GM18870 (cell line): ENCODE data around the gene TXN.

ENCODE experiments used
- ATAC-seq: cut with Tn5 transposase; IDR thresholded peaks from one replicate; pipeline ENCODE4 v1.9.1; 2021; ENCODE audit warnings: moderate library complexity; ENCODE audit not compliant: unreplicated experiment

TXN gene

DNA sequence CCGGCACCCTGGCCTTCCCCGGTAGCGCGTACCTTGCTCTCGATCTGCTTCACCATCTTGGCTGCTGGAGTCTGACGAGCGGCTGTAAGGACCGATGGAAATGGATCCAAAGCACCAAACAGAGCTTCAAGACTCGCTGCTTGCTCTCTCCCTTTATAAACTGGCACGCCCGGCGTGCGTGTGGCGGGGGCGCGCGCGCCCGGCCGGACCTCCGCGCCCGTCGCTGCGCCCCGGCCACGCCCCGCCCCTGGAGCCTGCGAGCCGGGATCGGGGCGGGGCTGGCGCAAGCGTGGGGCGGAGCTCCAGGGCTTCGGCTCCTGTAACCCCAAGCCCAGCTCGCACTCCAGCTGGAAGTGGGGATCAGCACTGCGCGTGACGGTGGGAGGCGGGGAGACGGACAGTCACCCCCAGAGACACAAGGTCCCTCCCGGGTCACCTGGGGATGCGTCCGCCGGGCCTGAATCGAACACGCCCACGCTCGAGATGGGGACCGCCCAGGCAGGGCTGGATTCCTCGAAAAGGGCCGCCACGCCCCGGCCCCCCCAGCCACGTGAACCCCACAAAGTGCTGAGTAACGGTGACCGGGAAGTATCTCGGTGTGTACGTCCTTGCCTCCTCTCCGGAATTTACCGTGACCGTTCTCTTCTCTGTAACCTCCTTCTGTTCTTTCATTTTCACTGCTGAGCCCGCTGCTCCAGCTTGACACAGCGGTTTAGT, at the start of gene TXN:
TXN (minus strand) TSS at position 128 of the 717 bp plus-strand sequence; CDS start at position 56, 72 bp downstream.
- ATAC-seq: peak; percentile 61

DNA sequence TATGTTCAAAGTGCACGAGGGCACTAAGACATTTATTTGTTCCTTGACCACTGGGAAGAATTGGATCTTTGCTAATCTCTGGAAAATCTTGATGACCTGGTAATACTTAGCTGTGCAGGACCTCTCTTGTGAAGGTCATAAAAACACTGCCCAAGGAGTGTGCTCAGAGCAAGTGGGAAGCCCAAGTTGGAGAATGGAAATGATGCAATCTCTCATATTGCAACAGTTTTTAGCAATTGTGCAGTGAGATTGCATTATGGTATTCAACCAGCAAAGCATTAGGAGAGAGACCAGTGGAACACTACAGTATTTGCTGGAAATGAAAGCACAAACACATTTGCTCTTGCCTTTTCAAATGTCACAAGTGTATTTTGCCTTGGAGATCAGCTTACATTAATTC, 46.8 kb upstream of the TXN start:
- ATAC-seq: no peak

DNA sequence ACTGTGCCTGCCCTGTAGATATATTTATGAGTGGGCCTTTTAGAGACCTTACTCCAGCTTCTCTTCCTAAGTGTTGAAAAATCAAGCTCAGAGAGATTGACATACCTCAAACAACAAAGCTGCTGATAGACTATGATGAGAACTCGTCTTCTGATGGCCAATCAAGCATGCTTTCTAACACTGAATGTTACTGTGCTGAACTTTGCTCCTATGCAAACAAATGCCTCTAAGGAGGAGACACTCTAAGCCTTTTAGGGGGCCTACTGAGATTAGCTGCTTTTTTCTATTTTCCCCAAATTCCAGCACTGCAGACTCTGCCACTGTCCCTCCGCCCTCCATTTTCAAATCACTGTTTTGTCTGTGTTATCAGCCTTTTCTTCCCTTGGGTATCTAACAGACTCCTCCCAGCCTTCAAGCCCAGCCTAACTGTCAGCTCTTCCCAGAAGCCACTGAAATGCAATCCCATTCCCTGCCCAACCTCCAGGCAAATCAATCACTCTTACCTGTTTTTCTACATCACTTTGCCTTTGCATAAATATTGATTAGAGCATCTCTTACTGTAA, 41.8 kb upstream of the TXN start:
- ATAC-seq: no peak

DNA sequence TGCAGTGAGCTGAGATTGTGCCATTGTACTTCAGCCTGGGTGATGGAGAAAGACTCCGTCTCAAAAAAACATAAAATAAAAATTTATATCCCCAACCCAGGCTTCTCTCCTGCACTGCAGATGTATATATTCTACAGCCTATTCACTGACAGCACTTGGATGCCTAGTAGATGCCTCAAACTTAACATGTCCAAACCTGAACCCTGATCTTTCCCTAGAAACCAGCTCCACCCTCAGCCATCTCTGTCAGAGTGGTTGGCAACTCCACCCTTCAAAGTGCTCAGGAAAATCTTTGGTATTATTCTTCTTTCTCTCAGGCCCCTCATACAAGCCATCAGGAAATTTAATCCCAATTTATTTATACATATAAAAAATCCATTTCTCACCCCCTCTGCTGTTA, 36.9 kb upstream of the TXN start:
- no peak for ATAC-seq

DNA sequence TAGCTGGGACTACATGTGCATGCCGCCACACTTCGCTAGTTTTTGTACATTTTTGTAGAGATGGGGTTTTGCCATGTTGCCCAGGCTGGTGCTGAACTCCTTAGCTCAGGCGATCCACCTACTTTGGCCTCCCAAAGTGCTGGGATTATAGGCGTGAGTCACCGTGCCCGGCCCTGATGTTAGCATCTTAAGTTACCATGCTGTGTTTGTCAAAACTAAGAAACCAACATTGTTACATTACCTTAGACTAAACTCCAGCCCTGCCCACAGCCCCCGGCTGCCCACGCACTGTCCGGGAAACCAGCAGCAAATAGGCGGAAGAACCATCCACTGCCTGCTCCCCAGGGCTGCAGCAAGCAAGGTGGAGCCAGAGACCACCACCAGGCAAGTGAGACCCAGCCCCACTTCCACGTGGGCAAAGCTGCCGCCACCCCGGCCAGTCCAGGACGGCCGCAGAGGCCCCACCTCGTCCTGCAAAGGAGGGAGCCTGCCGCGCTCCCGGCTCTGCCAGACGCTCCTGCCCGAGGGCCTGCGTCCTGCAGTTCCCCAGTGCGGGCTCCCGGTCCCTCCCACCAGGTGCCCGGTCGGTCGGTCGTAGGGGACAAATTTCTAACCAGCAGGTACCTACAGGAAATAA, 35.7 kb upstream of the TXN start:
- ATAC-seq: no peak

DNA sequence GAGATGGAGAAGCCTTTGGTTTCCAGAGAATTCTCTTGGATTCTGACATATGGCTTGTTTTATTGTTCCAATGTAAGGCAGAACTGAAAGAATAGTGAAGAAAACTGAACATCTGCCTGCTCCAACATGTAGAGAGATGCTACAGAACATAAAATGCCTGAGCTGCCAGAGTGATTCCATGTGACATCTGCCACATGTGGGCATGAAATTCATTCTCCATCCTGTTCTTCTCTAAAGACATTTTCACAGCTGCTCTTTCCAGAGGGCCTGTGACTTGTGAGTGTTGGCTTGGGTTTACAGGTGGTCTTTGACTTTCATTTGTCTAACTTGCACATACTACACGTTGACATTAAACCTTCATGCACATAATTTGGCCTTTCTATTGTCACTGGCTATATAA, 33.7 kb upstream of the TXN start:
- ATAC-seq: no peak

DNA sequence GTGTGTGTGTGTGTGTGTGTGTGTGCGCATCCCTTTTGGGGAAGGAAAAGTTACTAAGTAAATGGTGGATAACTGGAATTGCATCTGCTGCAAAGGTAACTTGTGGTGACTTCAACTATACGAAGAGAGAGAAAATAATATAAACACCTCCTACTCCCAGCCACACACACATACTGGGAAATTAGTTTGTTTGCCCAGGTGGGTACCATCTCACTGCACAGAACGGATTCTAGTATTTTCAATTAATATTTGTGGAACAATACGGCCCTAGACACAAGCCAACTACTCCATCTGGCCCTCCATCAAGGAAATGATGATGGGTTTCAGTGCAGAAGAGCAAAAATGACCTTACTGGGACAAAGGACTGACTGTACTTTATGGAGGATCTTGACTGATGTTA, 32.2 kb upstream of the TXN start:
- no peak for ATAC-seq

DNA sequence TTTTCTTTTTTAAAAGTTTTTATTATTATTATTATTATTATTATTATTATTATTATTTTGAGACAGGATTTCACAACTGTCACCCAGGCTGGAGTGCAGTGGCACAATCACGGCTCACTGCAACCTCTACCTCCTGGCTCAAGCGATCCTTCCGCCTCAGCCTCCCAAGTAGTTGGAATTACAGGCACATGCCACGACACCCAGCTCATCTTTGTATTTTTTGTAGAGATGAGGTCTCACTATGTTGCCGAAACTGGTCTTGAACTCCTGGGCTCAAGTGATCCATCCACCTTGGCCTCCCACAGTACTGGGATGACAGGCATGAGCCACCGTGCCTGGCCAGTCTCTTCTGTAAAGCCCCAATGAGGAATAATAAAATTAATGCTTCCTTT, 31.0 kb upstream of the TXN start:
- no peak for ATAC-seq

DNA sequence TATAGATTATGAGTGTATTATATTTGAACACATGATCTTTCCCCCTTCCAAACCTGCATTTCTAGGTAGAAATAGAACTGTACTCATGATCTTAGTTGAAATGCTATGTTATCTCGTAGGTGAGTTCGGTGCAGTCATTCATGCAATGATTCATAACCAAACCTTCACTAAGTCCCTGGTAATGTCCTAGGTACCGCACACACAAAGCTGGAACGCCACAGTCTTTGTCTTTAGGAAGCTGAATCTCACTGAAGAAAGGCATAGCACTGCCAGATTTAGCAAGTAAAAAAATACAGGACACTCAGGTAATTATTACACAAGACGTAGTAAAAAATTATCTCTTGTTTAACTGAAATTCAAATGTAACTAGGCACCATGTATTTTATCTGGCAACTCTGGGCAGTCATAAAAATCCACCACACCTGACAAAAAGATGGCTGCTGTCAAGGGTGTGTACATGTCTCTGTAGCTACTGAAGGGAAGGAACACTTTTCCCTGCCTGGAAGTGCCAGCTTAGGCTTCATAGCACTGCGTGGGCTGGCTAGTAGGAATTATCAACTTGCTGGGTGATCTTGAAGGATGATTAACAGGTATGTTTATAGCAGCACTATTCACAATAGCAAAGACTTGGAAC, 28.0 kb upstream of the TXN start:
- ATAC-seq: no peak

DNA sequence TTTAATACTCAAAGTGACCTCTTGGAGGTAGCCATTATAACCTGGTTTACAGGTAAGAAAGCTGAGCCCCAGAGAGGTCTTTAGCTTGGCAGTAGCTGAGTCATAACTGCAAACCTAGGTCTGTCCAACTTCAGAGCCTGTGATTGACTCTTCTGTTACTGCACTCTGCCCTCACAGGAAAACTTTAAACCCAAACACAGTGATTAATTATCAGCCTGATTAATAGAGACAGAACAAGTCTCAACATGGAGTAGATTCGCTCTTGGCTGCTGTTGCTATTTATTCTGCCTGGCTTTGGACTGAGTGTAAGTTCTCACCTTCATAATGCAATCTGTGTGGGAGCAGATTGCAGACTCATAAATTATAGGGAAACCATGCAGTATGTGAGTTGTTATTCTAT, 27.4 kb upstream of the TXN start:
- ATAC-seq: peak; percentile 47

DNA sequence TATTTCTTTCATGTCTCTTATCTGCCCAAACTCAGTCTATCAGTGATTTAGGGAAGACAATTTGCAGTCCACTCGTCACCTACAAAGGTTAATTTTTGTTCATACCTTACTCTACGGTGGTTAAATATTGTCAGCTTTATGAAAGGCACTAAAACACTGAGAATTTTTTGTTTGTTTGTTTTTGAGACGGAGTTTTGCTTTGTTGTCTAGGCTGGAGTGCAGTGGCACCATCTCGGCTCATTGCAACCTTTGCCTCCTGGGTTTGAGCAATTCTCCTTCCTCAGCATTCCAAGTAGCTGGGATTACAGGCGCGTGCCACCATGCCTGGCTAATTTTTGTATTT, 26.4 kb upstream of the TXN start:
- ATAC-seq: no peak

DNA sequence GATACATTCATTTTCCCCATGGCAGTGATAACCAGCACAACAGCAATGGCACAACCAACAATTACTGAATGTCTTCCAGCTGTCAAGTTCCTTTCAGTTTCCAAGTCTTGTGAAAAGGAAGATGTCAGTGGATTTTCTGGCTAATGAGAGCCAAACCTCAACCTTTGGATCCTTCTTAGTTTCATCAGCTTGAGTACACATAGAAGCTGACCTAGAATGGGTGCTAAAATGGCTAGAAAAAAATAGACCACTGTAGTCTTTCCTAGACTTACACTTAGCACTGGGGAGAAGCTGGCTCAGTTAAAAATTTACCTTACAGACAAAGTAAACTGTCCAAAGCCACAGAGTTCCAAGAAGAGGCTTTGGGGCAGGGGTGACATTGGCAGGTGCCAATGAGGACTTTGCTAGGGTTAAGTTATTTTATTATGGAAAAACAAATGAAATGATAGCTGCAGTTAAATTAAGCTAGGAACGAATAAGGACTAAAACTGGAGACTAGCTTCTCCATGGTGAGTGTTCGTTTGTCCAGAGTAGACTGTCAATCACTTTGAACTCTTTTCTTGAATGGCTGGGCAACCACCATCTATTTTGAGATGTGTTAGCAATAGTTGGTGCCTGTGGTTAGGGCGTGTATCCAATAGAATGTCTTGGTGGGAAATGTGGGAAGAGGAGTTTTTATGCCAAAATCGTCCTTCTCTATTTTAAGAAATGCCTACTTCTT, 25.9 kb upstream of the TXN start:
- no peak for ATAC-seq

DNA sequence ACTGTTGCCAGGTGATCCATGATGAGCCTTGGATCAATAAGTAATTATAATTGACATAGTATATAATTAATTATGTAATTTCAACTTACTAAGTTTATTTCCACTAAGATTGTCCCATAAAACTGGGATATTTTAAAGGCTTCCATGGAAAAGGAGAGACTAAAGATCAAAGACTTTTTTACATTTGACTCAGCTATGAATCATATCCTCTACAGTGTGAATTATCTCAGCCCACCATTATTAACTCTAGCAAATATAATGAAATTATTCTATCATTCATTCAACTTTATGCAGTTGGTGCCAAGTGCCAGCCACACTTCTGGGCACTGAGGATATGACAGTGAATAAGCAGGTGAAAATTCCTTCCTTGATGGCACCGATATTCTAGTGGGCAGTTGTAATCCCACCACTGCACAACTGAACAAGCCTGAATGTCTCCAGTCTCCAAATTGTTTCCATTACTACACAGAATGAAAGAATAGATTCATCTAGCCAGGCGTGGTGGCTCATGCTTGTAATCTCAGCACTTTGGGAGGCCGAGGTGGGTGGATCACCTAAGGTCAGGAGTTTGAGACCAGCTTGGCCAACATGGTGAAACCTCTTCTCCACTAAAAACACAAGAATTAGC, 21.9 kb upstream of the TXN start:
- no peak for ATAC-seq

DNA sequence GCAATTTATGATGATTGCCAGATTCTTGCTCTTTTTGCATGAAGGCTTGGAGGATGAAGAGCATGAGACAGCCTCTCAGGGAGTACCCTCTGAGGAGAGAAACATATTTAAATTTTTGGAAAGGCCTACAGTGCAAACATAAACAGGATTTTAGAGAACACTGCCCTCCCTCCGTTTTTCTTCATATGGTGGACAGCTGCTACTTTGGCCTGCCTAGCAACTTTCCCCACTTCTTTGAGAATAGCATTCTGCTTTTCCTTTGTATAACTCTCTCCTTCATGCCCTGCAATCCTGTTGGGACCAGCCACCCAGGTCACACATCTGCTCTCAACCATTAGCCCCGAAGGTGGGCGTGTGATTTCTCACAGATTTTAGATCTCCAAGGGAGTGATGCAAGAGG, 20.5 kb upstream of the TXN start:
- ATAC-seq: no peak

DNA sequence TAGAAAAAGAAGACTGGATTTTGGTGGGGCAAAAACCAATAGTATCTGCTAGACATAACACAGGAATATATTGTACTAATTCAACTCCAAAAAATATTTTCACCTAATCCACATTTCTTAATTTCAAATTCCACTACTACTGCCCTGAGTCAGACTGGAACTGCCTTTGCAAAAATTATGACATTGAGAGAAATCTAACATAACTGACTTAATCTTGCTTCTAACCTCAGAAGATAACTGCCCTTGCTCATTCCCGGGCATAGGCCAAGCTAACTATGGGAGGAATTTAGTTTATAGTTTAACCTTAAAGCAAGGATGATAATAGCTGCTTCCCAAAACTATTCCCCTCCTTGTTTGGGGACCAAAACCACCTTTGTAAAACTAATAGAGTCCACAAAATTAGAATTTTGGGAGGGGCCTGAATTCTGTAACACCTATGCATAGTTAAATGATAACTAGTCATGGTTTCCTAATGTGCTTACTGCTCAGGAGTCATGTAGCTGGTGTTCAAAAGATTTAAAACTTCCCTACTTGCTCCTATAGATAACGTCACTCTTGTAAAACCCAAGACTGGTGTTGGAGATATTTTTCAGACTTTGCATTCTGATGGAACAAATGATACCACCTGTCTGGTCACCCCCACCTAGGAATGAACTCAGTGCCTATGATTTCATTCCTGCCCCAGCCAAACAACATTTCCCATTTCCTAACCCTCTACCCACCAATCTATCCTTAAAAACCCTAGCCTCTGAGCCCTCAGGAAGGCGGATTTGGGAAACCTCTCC, 14.1 kb upstream of the TXN start:
- ATAC-seq: no peak

DNA sequence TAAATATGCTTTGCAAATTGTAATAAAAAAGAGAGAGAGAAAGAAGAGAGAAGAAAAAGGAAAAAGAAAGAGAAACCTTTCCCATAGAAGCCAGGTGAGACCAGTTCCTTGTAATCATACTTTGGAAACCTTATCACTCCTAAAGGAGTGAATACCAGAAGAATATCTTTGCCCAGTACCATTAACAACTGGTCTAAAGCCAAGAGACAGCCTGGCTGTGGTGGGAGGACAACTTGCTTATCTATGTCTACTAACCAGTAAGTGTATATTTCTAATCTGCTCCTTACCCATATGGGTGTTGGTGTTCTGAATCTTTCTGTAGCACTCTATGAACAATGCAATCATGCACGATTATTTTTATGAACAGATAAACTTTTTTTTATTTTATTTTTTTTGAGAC, 10.5 kb upstream of the TXN start:
- ATAC-seq: no peak

DNA sequence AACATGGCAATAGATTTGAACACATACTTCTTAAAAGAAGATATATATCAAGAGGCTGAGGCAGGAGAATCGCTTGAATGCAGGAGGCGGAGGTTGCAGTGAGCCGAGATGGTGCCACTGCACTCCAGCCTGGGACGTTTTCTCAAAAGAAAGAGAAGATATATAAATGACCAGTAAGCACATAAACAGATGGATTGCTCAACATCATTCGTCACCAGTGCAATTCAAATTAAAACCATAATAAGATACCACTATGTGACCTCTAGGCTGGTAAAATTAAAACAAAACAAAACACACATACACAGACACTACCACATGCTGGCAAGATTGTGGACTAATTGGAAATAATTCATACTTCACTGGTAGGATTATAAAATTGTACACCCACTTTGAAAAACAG, 5.3 kb upstream of the TXN start:
- ATAC-seq: no peak

DNA sequence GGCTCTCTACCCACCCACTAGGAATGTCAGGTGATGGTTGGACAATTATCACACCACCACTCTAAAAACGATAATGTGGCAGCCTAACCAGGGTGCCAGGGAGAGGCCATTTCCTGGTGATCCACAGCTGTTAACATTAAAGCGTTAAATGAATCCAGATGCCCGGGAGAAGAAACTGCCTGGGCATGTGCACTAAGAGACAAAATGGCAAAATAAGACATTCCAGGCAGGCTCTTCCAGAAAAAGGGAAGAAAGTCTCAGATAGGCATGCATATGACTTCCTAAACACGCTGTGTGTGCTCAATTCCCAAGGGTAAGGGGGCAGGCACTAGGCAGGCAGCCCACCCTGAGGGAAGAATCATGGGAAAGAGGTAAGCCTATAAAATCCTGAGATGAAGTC, 4.6 kb upstream of the TXN start:
- no peak for ATAC-seq

DNA sequence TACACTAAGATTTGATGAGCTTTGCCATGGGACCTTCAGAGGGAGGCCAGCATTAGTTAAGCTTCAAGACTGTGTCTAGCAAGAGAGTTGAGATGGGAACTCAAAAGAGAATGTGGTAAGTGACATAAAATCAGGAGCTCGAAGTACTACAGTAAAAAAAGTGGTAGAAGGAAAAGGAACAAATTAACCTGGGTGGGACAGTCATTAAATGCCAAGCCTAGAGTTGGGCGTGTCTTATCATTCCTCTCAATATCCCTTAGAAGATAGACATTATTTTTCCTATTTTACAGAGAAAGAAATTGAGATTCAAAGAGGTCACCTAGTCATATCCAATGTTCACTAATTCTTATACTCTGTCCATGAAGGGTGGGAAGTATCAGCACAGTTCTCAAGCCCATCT, 3.3 kb upstream of the TXN start:
- no peak for ATAC-seq

DNA sequence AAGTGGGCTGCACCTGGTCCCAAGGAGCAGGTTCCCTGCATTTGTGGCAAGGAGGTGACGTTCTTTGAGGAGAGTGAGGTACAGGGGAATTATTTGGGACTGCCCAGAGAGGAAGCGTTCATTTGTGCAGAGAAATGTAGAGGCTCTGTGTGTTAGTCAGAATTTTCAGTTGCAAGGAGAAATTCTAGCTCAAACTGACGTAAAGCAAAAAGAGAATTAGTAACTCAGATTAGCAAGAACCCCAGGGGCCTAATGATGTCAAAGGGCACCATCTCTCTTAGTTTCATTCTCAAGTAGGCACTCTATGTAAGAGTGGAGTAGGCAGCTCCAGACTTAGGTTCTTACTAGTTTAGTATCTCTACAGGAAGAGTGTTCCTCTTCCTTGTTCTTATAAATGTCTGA, 2.4 kb upstream of the TXN start:
- ATAC-seq: peak; percentile 20
